H4 (cell line): ENCODE measurements around the gene PSMD2. TPM values are rescaled to one million over a fixed set of nuclear protein-coding genes. Genes with fewer than 3 reads are reported as not detected.
A peak's percentile ranks its signal among the peaks of the same experiment; 100 is the strongest.
"Not testable (repeated sequence)": the region's sequence is repeated elsewhere in the genome, so short reads cannot be mapped to it uniquely, and the experiment has no call there.

Experiments
- DNase-seq: peaks from one replicate; pipeline ENCODE4 v3.0.0-alpha.2; 2015; ENCODE audit warnings: low spot score
- total RNA-seq: library from RNA; depleted of rRNA; stranded (reverse); fragments of >200 nt; shearing (Covaris generic); gene quantifications from 2 replicates; pipeline ENCODE4 v1.2.3, GENCODE V29; 2014

Gene PSMD2
- total RNA-seq, 1 experiment from 2014 or later, result 691 TPM

- DNase-seq, result not testable (repeated sequence)
Measured at GRCh38 chr3:184339451-184340135, 40.6 kb downstream of the PSMD2 start.

GRCh38 chr3:184341925-184342324 is 42.9 kb downstream of the PSMD2 start:
- DNase-seq, result no peak

GRCh38 chr3:184343200-184343876 is 44.3 kb downstream of the PSMD2 start:
- no peak for DNase-seq

GRCh38 chr3:184344579-184345316 is 45.7 kb downstream of the PSMD2 start:
- DNase-seq, result no peak

GRCh38 chr3:184345317-184346144 is 46.5 kb downstream of the PSMD2 start:
- peak; percentile 85 for DNase-seq

GRCh38 chr3:184346480-184347190 is 47.6 kb downstream of the PSMD2 start:
- no peak for DNase-seq

GRCh38 chr3:184347321-184348056 is 48.4 kb downstream of the PSMD2 start:
- no peak for DNase-seq

GRCh38 chr3:184348057-184348382 is 49.0 kb downstream of the PSMD2 start:
- no peak for DNase-seq

GRCh38 chr3:184349563-184350470 is 50.8 kb downstream of the PSMD2 start:
- DNase-seq, result no peak

- DNase-seq, result no peak
Measured at GRCh38 chr3:184350618-184351017, 51.6 kb downstream of the PSMD2 start.

GRCh38 chr3:184351511-184352148 is 52.6 kb downstream of the PSMD2 start:
- no peak for DNase-seq

- no peak for DNase-seq
Measured at GRCh38 chr3:184352149-184352785, 53.2 kb downstream of the PSMD2 start.

- no peak for DNase-seq
Measured at GRCh38 chr3:184352897-184353545, 54.0 kb downstream of the PSMD2 start.

GRCh38 chr3:184353546-184353941 is 54.5 kb downstream of the PSMD2 start:
- DNase-seq, result no peak

- no peak for DNase-seq
Measured at GRCh38 chr3:184354121-184354728, 55.2 kb downstream of the PSMD2 start.

GRCh38 chr3:184354754-184355153 is 55.7 kb downstream of the PSMD2 start:
- no peak for DNase-seq

- DNase-seq, result no peak
Measured at GRCh38 chr3:184355261-184356040, 56.4 kb downstream of the PSMD2 start.
